OCI-LY1 (cell line): ENCODE data around the gene TOMM5.
A peak's percentile ranks its signal among the peaks of the same experiment; 100 is the strongest.
"Not testable (repeated sequence)": the region's sequence is repeated elsewhere in the genome, so short reads cannot be mapped to it uniquely, and the experiment has no call there.

Source experiments
- H2AFZ ChIP-seq: fragments of 200-600 bp; sonication (generic), shearing (Covaris generic); 2 replicates; pipeline ENCODE4 v1.6.0; 2014; ENCODE audit warnings: antibody characterized with exemption, mild to moderate bottlenecking, low read length
- H3F3A ChIP-seq: fragments of 200-600 bp; sonication (generic), shearing (Covaris generic); 2 replicates; pipeline ENCODE4 v1.6.0; 2014; ENCODE audit warnings: mild to moderate bottlenecking, antibody characterized with exemption, low read length, moderate library complexity; ENCODE audit not compliant: insufficient read depth
- H3K27ac ChIP-seq: fragments of 200-600 bp; sonication (generic); 2 replicates; pipeline ENCODE4 v1.5.1; 2014; ENCODE audit warnings: low read length, mixed run types, mild to moderate bottlenecking, low read depth; ENCODE audit not compliant: poor library complexity, severe bottlenecking
- H3K27me3 ChIP-seq: fragments of 200-600 bp; sonication (generic); 2 replicates; pipeline ENCODE4 v1.6.0; 2014; ENCODE audit warnings: antibody characterized with exemption, mild to moderate bottlenecking, low read length, moderate library complexity; ENCODE audit not compliant: insufficient read depth
- H3K36me3 ChIP-seq: fragments of 200-600 bp; sonication (generic); 2 replicates; pipeline ENCODE4 v1.6.1; 2014; ENCODE audit warnings: mild to moderate bottlenecking, antibody characterized with exemption, low read length, moderate library complexity, mixed read lengths; ENCODE audit not compliant: insufficient read depth
- H3K4me1 ChIP-seq: fragments of 200-600 bp; sonication (generic); 2 replicates; pipeline ENCODE4 v1.5.1; 2014; ENCODE audit warnings: mild to moderate bottlenecking, low read length, moderate library complexity; ENCODE audit not compliant: insufficient read depth, severe bottlenecking
- H3K4me2 ChIP-seq: fragments of 200-600 bp; sonication (generic), shearing (Covaris generic); 2 replicates; pipeline ENCODE4 v1.6.1; 2014; ENCODE audit warnings: low read length
- H3K4me3 ChIP-seq: fragments of 200-600 bp; sonication (generic); 2 replicates; pipeline ENCODE4 v1.5.1; 2014; ENCODE audit warnings: low read length, low read depth, mild to moderate bottlenecking, mixed read lengths; ENCODE audit not compliant: poor library complexity, severe bottlenecking
- H3K79me2 ChIP-seq: fragments of 200-600 bp; shearing (Covaris generic); 2 replicates; pipeline ENCODE4 v1.6.1; 2016; ENCODE audit warnings: mixed run types, low read length, mixed read lengths; ENCODE audit not compliant: insufficient read depth
- H3K9ac ChIP-seq: fragments of 200-600 bp; sonication (generic), shearing (Covaris generic); 2 replicates; pipeline ENCODE4 v1.6.1; 2014; ENCODE audit warnings: mild to moderate bottlenecking, low read length, mixed read lengths
- H3K9me2 ChIP-seq: fragments of 200-600 bp; sonication (generic), shearing (Covaris generic); 2 replicates; pipeline ENCODE4 v1.6.1; 2014; ENCODE audit warnings: low read depth, mild to moderate bottlenecking, low read length, mixed read lengths
- H3K9me3 ChIP-seq: fragments of 200-600 bp; shearing (Covaris generic); 2 replicates; pipeline ENCODE4 v1.6.1; 2014; ENCODE audit warnings: low read length, mixed read lengths
- H4K20me1 ChIP-seq: fragments of 200-600 bp; sonication (generic), shearing (Covaris generic); 2 replicates; pipeline ENCODE4 v1.6.0; 2016; ENCODE audit warnings: mild to moderate bottlenecking, low read length; ENCODE audit not compliant: insufficient read depth
- EZH2 ChIP-seq: fragments of 200-600 bp; sonication (generic), shearing (Covaris generic); IDR thresholded peaks from 2 replicates; pipeline ENCODE4 v1.8.0; 2017; ENCODE audit warnings: borderline replicate concordance, mixed run types, mild to moderate bottlenecking, antibody characterized with exemption, low read length, moderate library complexity, mixed read lengths
- TF ChIP-seq, protein P1 (sequence below): fragments of 200-600 bp; sonication (generic), shearing (Covaris generic); IDR thresholded peaks from 2 replicates; pipeline ENCODE4 v1.5.1; 2017; ENCODE audit warnings: mild to moderate bottlenecking, antibody characterized with exemption, low read length, moderate library complexity, mixed read lengths

The TOMM5 gene

DNA sequence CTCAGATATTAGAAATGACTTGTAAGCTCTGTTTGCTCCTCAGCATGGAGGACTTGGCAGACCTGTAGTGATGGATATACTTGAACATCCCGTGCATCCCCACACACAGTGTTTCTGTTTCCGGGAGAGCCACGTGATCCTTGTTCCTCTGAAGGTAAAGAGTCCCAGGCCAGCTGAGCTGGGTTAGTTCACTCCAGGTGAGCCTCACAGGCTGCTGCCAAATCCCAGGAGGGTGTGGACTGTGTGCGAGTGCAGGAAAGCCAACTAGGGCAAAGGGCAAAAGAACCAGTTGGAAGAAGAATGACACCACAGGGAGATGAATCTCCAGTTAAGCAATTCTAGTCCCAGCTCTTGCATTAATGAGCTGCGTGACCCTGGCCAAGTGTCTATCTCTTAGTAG, 10.4 kb upstream of the TOMM5 start:
- Histone ChIP-seq H3K27me3 (no peaks in the 10 kb centered on the region; the same call in 1 of the 2 replicates), H3K9ac (no peak overlapping the region), H2AFZ (no peak overlapping the region), H3K4me1 (no peaks in the 10 kb centered on the region), H3K9me3 (no peaks in the 10 kb centered on the region), H3K27ac (no peak overlapping the region), H4K20me1 (no peaks in the 10 kb centered on the region), H3K4me3 (no peak overlapping the region), H3K9me2 (no peaks in the 10 kb centered on the region), H3K4me2 (no peak overlapping the region), H3K36me3 (no peaks in the 10 kb centered on the region), H3K79me2 (no peaks in the 10 kb centered on the region), H3F3A (no peaks in the 10 kb centered on the region)
- no peak for TF ChIP-seq EZH2
- TF ChIP-seq, protein P1, sequence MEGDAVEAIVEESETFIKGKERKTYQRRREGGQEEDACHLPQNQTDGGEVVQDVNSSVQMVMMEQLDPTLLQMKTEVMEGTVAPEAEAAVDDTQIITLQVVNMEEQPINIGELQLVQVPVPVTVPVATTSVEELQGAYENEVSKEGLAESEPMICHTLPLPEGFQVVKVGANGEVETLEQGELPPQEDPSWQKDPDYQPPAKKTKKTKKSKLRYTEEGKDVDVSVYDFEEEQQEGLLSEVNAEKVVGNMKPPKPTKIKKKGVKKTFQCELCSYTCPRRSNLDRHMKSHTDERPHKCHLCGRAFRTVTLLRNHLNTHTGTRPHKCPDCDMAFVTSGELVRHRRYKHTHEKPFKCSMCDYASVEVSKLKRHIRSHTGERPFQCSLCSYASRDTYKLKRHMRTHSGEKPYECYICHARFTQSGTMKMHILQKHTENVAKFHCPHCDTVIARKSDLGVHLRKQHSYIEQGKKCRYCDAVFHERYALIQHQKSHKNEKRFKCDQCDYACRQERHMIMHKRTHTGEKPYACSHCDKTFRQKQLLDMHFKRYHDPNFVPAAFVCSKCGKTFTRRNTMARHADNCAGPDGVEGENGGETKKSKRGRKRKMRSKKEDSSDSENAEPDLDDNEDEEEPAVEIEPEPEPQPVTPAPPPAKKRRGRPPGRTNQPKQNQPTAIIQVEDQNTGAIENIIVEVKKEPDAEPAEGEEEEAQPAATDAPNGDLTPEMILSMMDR = no peak

DNA sequence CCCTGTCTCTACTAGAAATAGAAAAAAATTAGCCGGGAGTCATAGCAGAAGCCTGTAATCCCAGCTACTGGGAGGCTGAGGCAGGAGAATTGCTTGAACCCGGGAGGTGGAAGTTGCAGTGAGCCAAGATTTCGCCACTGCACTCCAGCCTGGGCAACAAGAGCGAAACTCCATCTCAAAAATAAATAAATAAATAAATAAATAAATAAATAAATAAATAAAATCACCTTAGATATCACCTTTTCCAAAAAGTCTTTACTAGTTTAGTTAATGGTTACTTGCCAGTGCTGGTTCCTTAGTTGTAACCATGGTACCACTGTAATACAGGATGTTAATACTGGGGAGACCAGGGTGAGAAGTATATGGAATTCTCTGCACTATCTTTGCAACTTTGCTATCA, 9.7 kb upstream of the TOMM5 start:
- H2AFZ ChIP-seq, H3K9me3 ChIP-seq, H3K27ac ChIP-seq, H3K36me3 ChIP-seq, H3K79me2 ChIP-seq, H3K4me1 ChIP-seq, H4K20me1 ChIP-seq, H3F3A ChIP-seq, H3K4me3 ChIP-seq, H3K27me3 ChIP-seq, H3K9me2 ChIP-seq, H3K4me2 ChIP-seq, H3K9ac ChIP-seq: not testable (repeated sequence)

DNA sequence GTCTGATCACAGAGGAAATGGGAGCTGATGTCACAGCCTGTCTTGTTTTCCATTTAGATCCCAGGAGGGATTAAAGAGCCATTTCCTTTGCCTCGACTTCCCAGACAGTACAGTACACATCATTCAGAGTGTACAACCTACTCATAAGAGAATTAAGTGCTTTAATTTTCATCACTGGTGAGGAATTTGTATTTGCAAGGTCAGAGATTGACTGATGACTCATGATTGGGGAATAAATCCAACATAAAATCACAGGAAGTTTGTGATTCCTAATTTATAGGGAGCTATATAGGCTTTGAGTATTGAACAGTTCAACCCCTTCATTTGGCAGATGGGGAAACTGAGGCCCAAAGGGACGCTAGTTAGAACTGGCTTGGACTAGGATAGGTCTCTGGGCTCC, 4.1 kb upstream of the TOMM5 start:
- Histone ChIP-seq H3K4me1 (peaks cover 20% of the 10 kb centered on the region), H3K79me2 (peaks cover 15% of the 10 kb centered on the region), H3K9me3 (no peaks in the 10 kb centered on the region), H3K27me3 (no peaks in the 10 kb centered on the region), H3F3A (no peaks in the 10 kb centered on the region), H4K20me1 (no peaks in the 10 kb centered on the region), H3K4me3 (no peak overlapping the region), H2AFZ (no peak overlapping the region), H3K9me2 (no peaks in the 10 kb centered on the region), H3K9ac (no peak overlapping the region), H3K4me2 (no peak overlapping the region), H3K27ac (no peak overlapping the region), H3K36me3 (peaks cover 3% of the 10 kb centered on the region; the same call in 1 of the 2 replicates)
- TF ChIP-seq EZH2 = no peak
- TF ChIP-seq, protein P1 = no peak

DNA sequence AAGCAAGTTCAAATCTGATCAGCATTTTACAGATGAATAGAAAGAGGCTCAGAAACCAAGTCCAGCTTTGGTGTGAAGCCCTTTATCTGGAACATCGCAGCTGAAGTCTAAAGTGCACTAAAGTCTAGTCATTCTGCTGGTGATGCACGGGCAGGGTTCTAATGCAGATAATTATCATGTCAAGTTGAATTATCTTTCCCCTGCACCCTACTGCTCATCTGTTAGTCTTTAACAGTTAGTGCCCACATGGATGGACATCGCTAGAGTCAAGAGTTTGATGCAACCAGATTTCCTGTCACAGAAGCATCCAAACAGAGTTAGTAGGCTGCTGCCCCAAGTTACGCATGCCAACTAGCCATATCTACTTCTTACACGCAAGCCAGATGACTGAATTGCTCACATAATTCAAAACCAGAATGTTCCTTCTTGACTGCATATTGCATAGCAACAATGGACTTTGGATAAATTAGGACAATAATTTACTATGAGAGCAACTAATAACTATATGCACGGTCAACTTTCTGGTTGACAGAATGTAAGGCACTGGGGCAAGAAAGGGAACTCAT, 1.6 kb upstream of the TOMM5 start:
- TF ChIP-seq, protein P1 = no peak
- 0 out of 2 replicates have a peak, but pooled peaks cover 8% of the 10 kb centered on the region for H3F3A ChIP-seq
- H3K27ac ChIP-seq = peak overlapping the region; percentile 28
- no peaks in the 10 kb centered on the region for H3K9me2 ChIP-seq
- H3K79me2 ChIP-seq = peaks cover 41% of the 10 kb centered on the region
- no peaks in the 10 kb centered on the region for H3K9me3 ChIP-seq
- H3K4me3 ChIP-seq = peak overlapping the region; percentile 97
- peaks cover 42% of the 10 kb centered on the region for H3K4me1 ChIP-seq
- peaks cover 19% of the 10 kb centered on the region for H3K36me3 ChIP-seq
- peak overlapping the region; percentile 87; the same call in 1 of the 2 replicates for H2AFZ ChIP-seq
- H4K20me1 ChIP-seq = no peaks in the 10 kb centered on the region
- H3K27me3 ChIP-seq = no peaks in the 10 kb centered on the region
- peak overlapping the region; percentile 93 for H3K4me2 ChIP-seq
- peak overlapping the region; percentile 26; the same call in 1 of the 2 replicates for H3K9ac ChIP-seq
